Tibial nerve (tissue), 4 donors: ENCODE results near the gene TERT. TPM values are rescaled to one million over a fixed set of nuclear protein-coding genes. Genes with fewer than 3 reads are reported as not detected.

Experiments used
- DNase-seq, 2 donors: peaks; one replicate each; pipeline ENCODE4 v3.0.0-alpha.2; 2019; ENCODE audit warnings: low spot score in 2 of 2
- H3K27ac ChIP-seq, 4 donors: fragments of 200-600 bp; sonication (generic) in 3 of 4; one replicate each; pipeline ENCODE4 v1.5.1; 2017 to 2019; ENCODE audit warnings: mild to moderate bottlenecking in 1 of 4
- H3K27me3 ChIP-seq, 2 donors: fragments of 200-600 bp; sonication (generic) in 1 of 2; one replicate each; pipeline versions ENCODE4 v1.5.1 to v1.6.0; 2017 to 2019
- H3K36me3 ChIP-seq, 3 donors: fragments of 200-600 bp; sonication (generic); one replicate each; pipeline ENCODE4 v1.5.1; 2018 to 2019
- H3K4me1 ChIP-seq, 4 donors: fragments of 200-600 bp; sonication (generic) in 3 of 4; one replicate each; pipeline ENCODE4 v1.5.1; 2017 to 2019
- H3K4me3 ChIP-seq, 4 donors: fragments of 200-600 bp; sonication (generic) in 3 of 4; one replicate each; pipeline ENCODE4 v1.5.1; 2017 to 2019; ENCODE audit warnings: mild to moderate bottlenecking in 1 of 4, moderate library complexity in 1 of 4
- H3K9me3 ChIP-seq, 4 donors: fragments of 200-600 bp; sonication (generic) in 3 of 4; one replicate each; pipeline ENCODE4 v1.5.1; 2017 to 2019
- EP300 ChIP-seq, 2 donors: sonication (generic); formaldehyde crosslinking; IDR thresholded peaks; one replicate each; pipeline ENCODE4 v1.6.1; 2017; ENCODE audit warnings: antibody characterized with exemption in 2 of 2, mild to moderate bottlenecking in 1 of 2
- POLR2A ChIP-seq, 2 donors: fragments of 450-650 bp; IDR thresholded peaks; one replicate each; pipeline ENCODE4 v1.6.1; 2017; ENCODE audit warnings: antibody characterized with exemption in 2 of 2, mild to moderate bottlenecking in 2 of 2, moderate library complexity in 2 of 2
- WGBS, 2 donors: methylation state at CpG; one replicate each; pipeline ENCODE4 v1.1.5; 2018; 5-methylcytosine and 5-hydroxymethylcytosine counted together
- total RNA-seq, 4 donors: library from RNA; depleted of rRNA; stranded (reverse); fragments of >200 nt; gene quantifications; one replicate each; pipeline ENCODE4 v1.1.0, GENCODE V29; 2016
- TF ChIP-seq, protein P1 (sequence below), 5 experiments: fragments of 200-600 bp in 3 of 5; fragments of 450-650 bp in 2 of 5; sonication (generic) in 3 of 5; IDR thresholded peaks; one replicate each; pipeline ENCODE4 v1.5.1; 2016 to 2019; ENCODE audit warnings: antibody characterized with exemption in 5 of 5, mild to moderate bottlenecking in 3 of 5, moderate library complexity in 2 of 5

Gene TERT
- total RNA-seq, 4 donors from 2014 or later, result not detected

DNA sequence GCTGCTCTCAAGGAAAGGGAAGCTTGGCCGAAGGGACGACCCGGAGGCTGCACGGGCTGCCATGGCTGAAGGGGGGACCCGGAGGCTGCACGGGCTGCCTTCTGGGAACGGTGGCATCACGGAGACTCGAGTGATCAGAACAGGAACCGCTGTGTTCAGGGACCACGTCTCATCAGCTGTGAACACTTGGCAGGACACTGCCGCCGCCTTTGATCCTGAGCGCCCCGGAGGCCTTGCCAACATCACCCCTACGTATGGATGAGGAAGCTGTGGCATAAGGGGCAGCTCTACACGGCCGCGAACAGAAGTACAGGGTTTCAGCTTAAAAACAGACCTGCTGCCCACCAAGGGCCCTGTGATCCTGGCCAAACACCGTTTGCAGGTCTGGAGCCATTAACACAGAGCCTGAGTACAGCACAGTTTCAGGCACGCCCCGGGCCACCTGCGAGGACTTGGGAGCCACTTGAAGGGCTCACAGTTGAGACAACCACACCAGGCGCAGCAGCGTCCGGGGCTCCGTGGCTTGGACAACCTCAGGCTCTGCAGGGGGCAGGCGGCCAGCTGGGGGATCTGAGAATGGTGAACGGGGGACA, 23.9 kb upstream of the TERT start:
- H3K9me3 ChIP-seq, result no peaks in the 10 kb centered on the region
- no peaks in the 10 kb centered on the region for H3K27me3 ChIP-seq
- H3K4me1 ChIP-seq, result peaks cover 0 to 11% (median 0%) of the 10 kb centered on the region in 4 donors
- peaks cover 4 to 66% (median 22%) of the 10 kb centered on the region in 3 donors for H3K36me3 ChIP-seq
- no peak overlapping the region for H3K27ac ChIP-seq
- DNase-seq, result no peak
- no peak for TF ChIP-seq POLR2A (IDR thresholded peaks at IDR 0.05)
- TF ChIP-seq, protein P1, sequence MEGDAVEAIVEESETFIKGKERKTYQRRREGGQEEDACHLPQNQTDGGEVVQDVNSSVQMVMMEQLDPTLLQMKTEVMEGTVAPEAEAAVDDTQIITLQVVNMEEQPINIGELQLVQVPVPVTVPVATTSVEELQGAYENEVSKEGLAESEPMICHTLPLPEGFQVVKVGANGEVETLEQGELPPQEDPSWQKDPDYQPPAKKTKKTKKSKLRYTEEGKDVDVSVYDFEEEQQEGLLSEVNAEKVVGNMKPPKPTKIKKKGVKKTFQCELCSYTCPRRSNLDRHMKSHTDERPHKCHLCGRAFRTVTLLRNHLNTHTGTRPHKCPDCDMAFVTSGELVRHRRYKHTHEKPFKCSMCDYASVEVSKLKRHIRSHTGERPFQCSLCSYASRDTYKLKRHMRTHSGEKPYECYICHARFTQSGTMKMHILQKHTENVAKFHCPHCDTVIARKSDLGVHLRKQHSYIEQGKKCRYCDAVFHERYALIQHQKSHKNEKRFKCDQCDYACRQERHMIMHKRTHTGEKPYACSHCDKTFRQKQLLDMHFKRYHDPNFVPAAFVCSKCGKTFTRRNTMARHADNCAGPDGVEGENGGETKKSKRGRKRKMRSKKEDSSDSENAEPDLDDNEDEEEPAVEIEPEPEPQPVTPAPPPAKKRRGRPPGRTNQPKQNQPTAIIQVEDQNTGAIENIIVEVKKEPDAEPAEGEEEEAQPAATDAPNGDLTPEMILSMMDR (IDR thresholded peaks at IDR 0.05), result no peak
- TF ChIP-seq EP300 (IDR thresholded peaks at IDR 0.05), result no peak
- WGBS, 2 donors, result 93 to 94% methylated on average over 25 of the region's 29 CpGs
- no peak overlapping the region for H3K4me3 ChIP-seq

DNA sequence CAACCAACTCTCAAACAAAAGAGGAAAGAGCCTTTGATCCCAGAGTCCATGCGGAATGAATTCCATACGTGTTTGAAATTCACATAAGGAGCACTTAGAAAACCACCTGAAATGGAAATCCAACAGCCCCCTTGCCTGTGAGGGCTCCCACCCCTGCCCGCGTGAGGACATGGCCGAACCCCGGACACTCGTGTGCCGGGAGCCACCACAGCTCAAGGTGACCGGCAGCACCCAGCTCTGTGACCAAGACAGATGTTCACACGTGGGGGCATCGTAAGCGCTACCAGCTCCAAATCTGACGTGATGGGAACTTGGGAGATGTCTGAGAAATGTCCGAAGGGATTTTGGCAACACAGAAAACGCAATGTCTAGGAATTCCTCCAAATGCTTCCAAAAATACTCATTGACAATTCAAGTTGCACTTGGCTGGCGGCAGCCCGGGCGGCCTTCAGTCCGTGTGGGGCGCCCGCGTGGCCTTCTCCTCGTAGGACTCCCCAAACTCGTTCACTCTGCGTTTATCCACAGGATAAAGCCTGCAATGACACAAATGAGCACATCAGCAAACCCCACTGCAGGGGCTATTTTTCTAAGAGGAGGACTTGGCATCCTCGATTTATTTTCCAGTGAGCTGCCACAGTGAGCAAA, 23.2 kb upstream of the TERT start:
- TF ChIP-seq POLR2A (IDR thresholded peaks at IDR 0.05) (no peak), EP300 (IDR thresholded peaks at IDR 0.05) (no peak)
- TF ChIP-seq, protein P1 (IDR thresholded peaks at IDR 0.05), result no peak
- WGBS, 2 donors, result 85 to 90% methylated on average over 26 of the region's 26 CpGs
- peaks cover 0 to 11% (median 0%) of the 10 kb centered on the region in 4 donors for H3K4me1 ChIP-seq
- H3K36me3 ChIP-seq, result peaks cover 4 to 59% (median 17%) of the 10 kb centered on the region in 3 donors
- no peak for DNase-seq
- H3K27me3 ChIP-seq, result no peaks in the 10 kb centered on the region
- H3K9me3 ChIP-seq, result no peaks in the 10 kb centered on the region
- no peak overlapping the region for H3K27ac ChIP-seq
- no peak overlapping the region for H3K4me3 ChIP-seq

DNA sequence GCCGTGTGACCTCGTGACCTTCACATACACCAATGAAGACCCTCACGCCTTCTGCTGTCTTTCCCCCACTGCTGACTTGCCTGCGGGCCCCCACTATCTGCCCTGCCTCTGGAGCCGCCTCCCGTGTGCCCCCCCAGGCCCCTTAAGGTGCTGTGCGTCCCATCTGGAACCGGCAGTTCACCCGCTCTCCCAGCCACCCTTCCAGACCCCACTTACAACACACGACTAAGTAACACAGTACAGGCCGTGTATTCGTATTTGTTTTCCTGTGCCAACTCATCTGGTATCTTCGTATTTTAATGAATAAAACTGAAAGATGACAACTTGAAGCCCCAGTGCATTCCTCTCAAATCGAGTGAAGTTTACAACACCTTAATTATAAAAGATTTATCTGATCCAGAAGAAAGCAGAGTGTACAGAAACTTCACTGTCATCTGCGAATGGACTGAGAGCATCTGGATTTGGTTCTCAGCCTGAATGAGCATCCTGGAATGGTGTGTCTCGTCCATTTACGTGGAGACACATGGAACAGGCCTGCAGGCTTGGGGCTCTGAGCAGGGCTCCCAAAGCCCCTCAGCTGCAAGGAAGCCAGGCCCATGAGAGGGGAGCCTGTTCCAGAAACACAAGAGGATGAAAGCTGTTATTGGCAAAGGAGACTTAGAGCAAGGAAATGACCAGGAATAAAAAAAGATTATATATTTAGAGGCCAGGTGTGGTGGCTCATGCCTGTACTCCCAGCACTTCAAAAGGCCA, 21.9 kb upstream of the TERT start:
- no peak for DNase-seq
- peaks cover 0 to 11% (median 0%) of the 10 kb centered on the region in 4 donors for H3K4me1 ChIP-seq
- no peak overlapping the region for H3K4me3 ChIP-seq
- H3K27me3 ChIP-seq, result no peaks in the 10 kb centered on the region
- TF ChIP-seq POLR2A (IDR thresholded peaks at IDR 0.05) (no peak), EP300 (IDR thresholded peaks at IDR 0.05) (no peak)
- TF ChIP-seq, protein P1 (IDR thresholded peaks at IDR 0.05), result no peak
- H3K36me3 ChIP-seq, result peaks cover 4 to 46% (median 10%) of the 10 kb centered on the region in 3 donors
- 58 to 60% methylated on average over 17 of the region's 17 CpGs for WGBS, 2 donors
- no peak overlapping the region for H3K27ac ChIP-seq
- H3K9me3 ChIP-seq, result no peaks in the 10 kb centered on the region

DNA sequence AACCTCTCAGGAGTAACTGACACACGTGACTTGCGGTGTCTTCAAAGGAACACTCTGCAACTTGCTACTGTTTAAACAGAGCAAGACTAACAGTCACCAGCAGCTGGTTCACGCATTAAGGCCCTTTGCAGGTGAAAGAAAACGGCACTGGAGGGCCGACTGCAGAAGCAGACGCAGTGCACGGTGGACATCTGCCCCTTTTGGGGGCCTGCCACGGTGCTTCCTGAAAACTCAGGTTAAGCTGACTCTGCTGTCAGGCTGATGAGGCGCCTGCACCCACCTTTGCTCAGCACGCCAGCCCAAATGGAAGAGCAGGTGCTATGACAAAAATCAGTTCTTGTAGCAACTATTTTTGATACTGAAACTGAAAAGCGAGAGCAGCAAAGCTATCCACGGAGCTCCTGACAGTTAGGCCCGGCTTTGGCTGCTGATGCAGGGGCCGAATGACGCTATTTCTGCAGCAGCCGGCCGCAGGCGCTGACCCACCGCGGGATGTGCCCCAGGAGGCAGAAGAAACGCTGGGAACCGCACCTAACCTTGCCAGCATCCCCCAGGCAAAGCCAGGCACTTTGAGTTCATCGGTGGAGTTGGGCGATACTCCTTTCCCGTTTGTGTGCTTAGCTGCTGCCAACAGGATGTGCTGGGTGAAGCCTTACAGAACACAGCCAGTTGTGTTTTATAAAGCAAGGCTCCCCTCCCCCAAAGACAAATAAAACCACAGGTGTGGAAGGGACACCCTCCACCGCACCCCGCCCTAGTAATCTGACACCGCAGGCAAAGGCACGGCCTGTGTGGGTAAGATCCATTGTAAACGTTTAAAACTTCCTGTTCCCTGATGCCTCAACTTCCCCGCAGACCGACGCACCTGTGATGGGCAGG, 21.1 kb upstream of the TERT start:
- H3K9me3 ChIP-seq, result no peaks in the 10 kb centered on the region
- no peak for DNase-seq
- peak overlapping the region in 1 of 4 donors; percentile 62 for H3K27ac ChIP-seq
- no peak for TF ChIP-seq POLR2A (IDR thresholded peaks at IDR 0.05)
- H3K4me3 ChIP-seq, result peak overlapping the region in 2 of 4 donors; percentile 18 to 24
- peaks cover 4 to 38% (median 10%) of the 10 kb centered on the region in 3 donors for H3K36me3 ChIP-seq
- peaks cover 0 to 11% (median 0%) of the 10 kb centered on the region in 4 donors for H3K4me1 ChIP-seq
- no peaks in the 10 kb centered on the region for H3K27me3 ChIP-seq
- 25 to 28% methylated on average over 31 to 33 of the region's 33 CpGs for WGBS, 2 donors
